IPS-18a (cell line): ENCODE measurements around the gene SYNRG.

Source experiments
- H3K27ac ChIP-seq: one replicate; pipeline ENCODE4 v1.5.1; 2013; ENCODE audit warnings: low read length
- H3K27me3 ChIP-seq: one replicate; pipeline ENCODE4 v1.6.1; 2013; ENCODE audit warnings: mild to moderate bottlenecking, low read length; ENCODE audit not compliant: control insufficient read depth, insufficient read depth
- H3K36me3 ChIP-seq: one replicate; pipeline ENCODE4 v1.6.1; 2013; ENCODE audit warnings: low read depth, low read length; ENCODE audit not compliant: control insufficient read depth
- H3K4me1 ChIP-seq: one replicate; pipeline ENCODE4 v1.6.1; 2013; ENCODE audit warnings: low read depth, low read length; ENCODE audit not compliant: control insufficient read depth
- H3K4me3 ChIP-seq: one replicate; pipeline ENCODE4 v1.5.1; 2013; ENCODE audit warnings: low read length
- H3K9ac ChIP-seq: one replicate; pipeline ENCODE4 v1.6.1; 2013; ENCODE audit warnings: mild to moderate bottlenecking, low read length, moderate library complexity
- H3K9me3 ChIP-seq: one replicate; pipeline ENCODE4 v1.6.1; 2013; ENCODE audit warnings: low read depth, low read length; ENCODE audit not compliant: control insufficient read depth

The SYNRG gene

GRCh38 chr17:37562016-37562745, 47.0 kb downstream of the SYNRG start:
- Histone ChIP-seq H3K9me3 (no peaks in the 10 kb centered on the region), H3K9ac (no peak overlapping the region), H3K36me3 (peaks cover 36% of the 10 kb centered on the region), H3K27me3 (no peaks in the 10 kb centered on the region), H3K27ac (no peak overlapping the region), H3K4me3 (no peak overlapping the region), H3K4me1 (peaks cover 8% of the 10 kb centered on the region)

GRCh38 chr17:37558299-37558698, 50.9 kb downstream of the SYNRG start:
- Histone ChIP-seq H3K4me3 (no peak overlapping the region), H3K36me3 (peaks cover 37% of the 10 kb centered on the region), H3K27me3 (no peaks in the 10 kb centered on the region), H3K9me3 (no peaks in the 10 kb centered on the region), H3K4me1 (peaks cover 8% of the 10 kb centered on the region), H3K27ac (no peak overlapping the region), H3K9ac (no peak overlapping the region)

GRCh38 chr17:37557482-37557881, 51.7 kb downstream of the SYNRG start:
- Histone ChIP-seq H3K9me3 (no peaks in the 10 kb centered on the region), H3K27me3 (no peaks in the 10 kb centered on the region), H3K36me3 (peaks cover 42% of the 10 kb centered on the region), H3K27ac (no peak overlapping the region), H3K9ac (no peak overlapping the region), H3K4me3 (no peak overlapping the region), H3K4me1 (peaks cover 5% of the 10 kb centered on the region)

GRCh38 chr17:37555386-37555785, 53.8 kb downstream of the SYNRG start:
- no peak overlapping the region for H3K9ac ChIP-seq
- no peaks in the 10 kb centered on the region for H3K9me3 ChIP-seq
- no peak overlapping the region for H3K4me3 ChIP-seq
- H3K36me3 ChIP-seq = peaks cover 35% of the 10 kb centered on the region
- H3K4me1 ChIP-seq = no peaks in the 10 kb centered on the region
- H3K27ac ChIP-seq = no peak overlapping the region
- no peaks in the 10 kb centered on the region for H3K27me3 ChIP-seq

GRCh38 chr17:37553401-37553966, 55.7 kb downstream of the SYNRG start:
- Histone ChIP-seq H3K9me3 (no peaks in the 10 kb centered on the region), H3K27ac (no peak overlapping the region), H3K9ac (no peak overlapping the region), H3K27me3 (no peaks in the 10 kb centered on the region), H3K4me1 (no peaks in the 10 kb centered on the region), H3K4me3 (no peak overlapping the region), H3K36me3 (peaks cover 30% of the 10 kb centered on the region)

- peaks cover 13% of the 10 kb centered on the region for H3K36me3 ChIP-seq
- no peak overlapping the region for H3K9ac ChIP-seq
- no peaks in the 10 kb centered on the region for H3K4me1 ChIP-seq
- no peaks in the 10 kb centered on the region for H3K27me3 ChIP-seq
- no peak overlapping the region for H3K27ac ChIP-seq
- no peaks in the 10 kb centered on the region for H3K9me3 ChIP-seq
- H3K4me3 ChIP-seq = no peak overlapping the region
These were observed 57.4 kb downstream of the SYNRG start for GRCh38 chr17:37551788-37552187.

- H3K4me1 ChIP-seq = peaks cover under 1% of the 10 kb centered on the region
- no peak overlapping the region for H3K4me3 ChIP-seq
- no peak overlapping the region for H3K9ac ChIP-seq
- H3K27ac ChIP-seq = no peak overlapping the region
- H3K9me3 ChIP-seq = no peaks in the 10 kb centered on the region
- H3K27me3 ChIP-seq = no peaks in the 10 kb centered on the region
- H3K36me3 ChIP-seq = peaks cover 2% of the 10 kb centered on the region
These were observed 61.2 kb downstream of the SYNRG start for GRCh38 chr17:37547986-37548385.

GRCh38 chr17:37546302-37546701, 62.9 kb downstream of the SYNRG start:
- Histone ChIP-seq H3K27ac (no peak overlapping the region), H3K9ac (no peak overlapping the region), H3K36me3 (peaks cover 8% of the 10 kb centered on the region), H3K4me1 (peaks cover 14% of the 10 kb centered on the region), H3K4me3 (no peak overlapping the region), H3K27me3 (no peaks in the 10 kb centered on the region), H3K9me3 (no peaks in the 10 kb centered on the region)

GRCh38 chr17:37545486-37545885, 63.7 kb downstream of the SYNRG start:
- no peak overlapping the region for H3K27ac ChIP-seq
- peaks cover 14% of the 10 kb centered on the region for H3K4me1 ChIP-seq
- no peaks in the 10 kb centered on the region for H3K9me3 ChIP-seq
- H3K9ac ChIP-seq = no peak overlapping the region
- no peaks in the 10 kb centered on the region for H3K27me3 ChIP-seq
- H3K36me3 ChIP-seq = peaks cover 11% of the 10 kb centered on the region
- H3K4me3 ChIP-seq = no peak overlapping the region

- no peak overlapping the region for H3K27ac ChIP-seq
These were observed 65.6 kb downstream of the SYNRG start for GRCh38 chr17:37543637-37544052.

GRCh38 chr17:37541880-37542660, 67.1 kb downstream of the SYNRG start:
- Histone ChIP-seq H3K4me1 (peaks cover 14% of the 10 kb centered on the region), H3K9ac (peak overlapping the region; percentile 46), H3K4me3 (no peak overlapping the region), H3K36me3 (peaks cover 38% of the 10 kb centered on the region), H3K27me3 (no peaks in the 10 kb centered on the region), H3K9me3 (no peaks in the 10 kb centered on the region), H3K27ac (peak overlapping the region; percentile 40)

More at GRCh38 chr17:37543637-37544052, 65.6 kb downstream of the SYNRG start:
- H3K9me3 ChIP-seq = no peaks in the 10 kb centered on the region
- H3K27me3 ChIP-seq = no peaks in the 10 kb centered on the region
- H3K36me3 ChIP-seq = peaks cover 26% of the 10 kb centered on the region
- H3K4me1 ChIP-seq = peaks cover 14% of the 10 kb centered on the region
- H3K4me3 ChIP-seq = no peak overlapping the region
- H3K9ac ChIP-seq = no peak overlapping the region
